ENCODE data around the gene PARK7.
A peak's percentile ranks its signal among the peaks of the same experiment; 100 is the strongest.

Gene PARK7

GRCh38 chr1:8024329-8024728 is 62.8 kb downstream of the PARK7 start:
- no peak for DNase-seq (ENCODE audit: low read depth)

- no peak for DNase-seq (ENCODE audit: low read depth)
Measured at GRCh38 chr1:8025061-8025670, 63.7 kb downstream of the PARK7 start.

DNA sequence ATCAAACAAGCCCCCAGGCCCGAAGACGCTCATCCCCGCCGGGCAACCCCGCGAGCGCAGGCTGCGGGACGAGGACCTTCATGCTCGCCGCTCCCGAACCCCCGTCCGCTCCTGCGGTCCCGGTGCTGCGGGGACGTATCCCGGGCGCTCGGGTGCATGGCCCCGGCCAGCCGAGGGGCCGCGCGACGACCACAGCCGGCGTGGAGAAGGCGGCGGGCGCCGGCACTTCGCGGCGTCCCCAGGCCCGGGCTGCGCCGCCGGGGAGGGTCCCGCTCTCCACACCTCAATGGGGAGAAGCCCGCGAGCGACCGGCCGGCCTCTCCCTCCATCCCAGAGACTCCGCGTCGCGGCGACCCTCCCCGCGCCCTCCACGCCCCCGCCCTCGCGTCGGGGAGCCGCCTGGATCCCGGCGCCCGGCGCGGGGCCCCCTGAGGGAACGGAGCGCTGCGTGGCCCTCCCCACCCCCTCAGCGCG is 64.2 kb downstream of the PARK7 start:
- no peak for DNase-seq (ENCODE audit: low read depth)

- peak; percentile 80 for DNase-seq (ENCODE audit: low read depth)
Measured at GRCh38 chr1:8026153-8026975, 64.9 kb downstream of the PARK7 start, which contains the start of gene ERRFI1. TSS of gene ERRFI1 (minus strand) at chr1:8026309. CDS start at chr1:8015619, 10,690 bp downstream.

GRCh38 chr1:8026976-8027747 is 65.7 kb downstream of the PARK7 start:
- DNase-seq (ENCODE audit: low read depth) = no peak

DNA sequence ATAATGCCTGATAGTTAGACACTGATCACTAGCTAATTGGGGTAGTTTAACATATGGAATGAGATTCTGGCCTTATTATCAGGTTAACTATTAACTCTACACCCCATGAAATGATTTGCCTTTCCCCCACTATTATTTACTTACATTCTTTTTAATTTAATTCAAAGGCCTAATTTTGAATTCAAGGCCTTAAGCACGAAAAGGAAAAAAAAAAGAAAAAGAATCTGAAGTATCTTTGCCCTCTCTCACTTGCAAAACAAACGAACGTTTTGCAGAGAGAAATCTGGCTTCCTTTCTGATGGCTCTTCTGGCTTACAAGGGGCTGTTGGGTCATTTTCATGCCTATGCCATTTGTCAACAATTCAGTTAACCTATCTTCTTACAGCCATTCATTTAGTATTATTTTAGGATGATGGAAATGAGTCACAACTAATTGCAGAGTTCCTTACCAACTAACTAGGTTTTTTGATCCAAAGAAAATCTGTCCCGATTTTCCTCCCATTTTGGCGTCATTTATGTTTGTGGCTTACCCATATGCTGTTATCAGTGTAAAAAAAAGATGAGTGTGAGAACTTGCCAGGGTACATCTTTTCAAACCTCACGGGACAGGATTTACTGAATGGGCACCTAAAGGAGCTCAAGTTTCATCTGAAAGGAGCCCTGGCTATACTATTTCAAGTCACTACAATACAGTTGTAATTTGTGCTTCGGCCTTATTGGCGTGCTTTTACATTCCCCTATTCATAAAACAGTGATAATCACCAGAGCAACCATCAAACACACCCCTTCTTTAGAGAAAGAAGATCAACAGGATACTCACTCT is 66.4 kb downstream of the PARK7 start:
- no peak for DNase-seq (ENCODE audit: low read depth)

DNA sequence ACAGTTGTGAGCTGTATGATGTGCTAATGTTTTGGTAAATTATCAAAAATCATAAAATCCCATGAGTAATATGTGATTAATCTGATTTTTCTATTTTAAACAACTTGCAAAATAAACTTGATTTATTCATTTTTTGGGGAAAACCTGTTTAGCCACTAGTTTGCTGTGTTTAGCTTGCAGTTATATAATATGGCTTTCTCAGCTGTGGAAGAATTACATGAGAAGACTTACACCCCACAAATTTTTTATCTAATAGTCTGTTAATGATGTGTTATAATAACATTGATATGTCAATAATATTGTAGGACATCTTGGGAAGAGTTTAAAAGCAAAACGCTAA is 67.0 kb downstream of the PARK7 start:
- DNase-seq (ENCODE audit: low read depth) = no peak

DNA sequence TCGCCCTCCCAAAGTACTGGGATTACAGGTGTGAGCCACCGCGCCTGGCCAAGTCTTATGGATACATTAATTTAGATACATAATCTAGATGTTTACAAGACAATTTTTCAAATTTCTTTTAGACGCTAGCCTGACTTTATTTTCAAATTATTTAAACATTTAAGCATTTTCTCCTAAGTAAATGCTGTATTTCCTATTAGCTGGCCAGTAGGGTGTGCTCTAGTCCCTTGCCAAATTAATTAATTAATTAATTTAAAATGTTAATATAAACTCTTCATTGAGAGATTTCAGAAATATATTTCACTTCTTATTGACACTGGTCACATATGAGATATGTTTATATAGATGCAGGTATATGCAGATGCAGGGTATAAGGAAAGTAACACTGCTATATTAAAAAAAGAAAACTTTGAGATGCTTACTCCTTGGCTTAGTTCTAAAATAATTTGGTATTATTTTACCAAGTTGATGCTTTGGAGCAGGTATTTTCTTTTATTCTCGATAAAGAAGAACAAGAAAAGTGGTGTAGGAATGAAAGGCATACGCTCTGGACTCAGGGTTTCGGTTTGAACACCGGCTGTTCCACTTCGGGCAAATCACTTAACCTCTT is 69.8 kb downstream of the PARK7 start:
- no peak for DNase-seq (ENCODE audit: low read depth)

DNA sequence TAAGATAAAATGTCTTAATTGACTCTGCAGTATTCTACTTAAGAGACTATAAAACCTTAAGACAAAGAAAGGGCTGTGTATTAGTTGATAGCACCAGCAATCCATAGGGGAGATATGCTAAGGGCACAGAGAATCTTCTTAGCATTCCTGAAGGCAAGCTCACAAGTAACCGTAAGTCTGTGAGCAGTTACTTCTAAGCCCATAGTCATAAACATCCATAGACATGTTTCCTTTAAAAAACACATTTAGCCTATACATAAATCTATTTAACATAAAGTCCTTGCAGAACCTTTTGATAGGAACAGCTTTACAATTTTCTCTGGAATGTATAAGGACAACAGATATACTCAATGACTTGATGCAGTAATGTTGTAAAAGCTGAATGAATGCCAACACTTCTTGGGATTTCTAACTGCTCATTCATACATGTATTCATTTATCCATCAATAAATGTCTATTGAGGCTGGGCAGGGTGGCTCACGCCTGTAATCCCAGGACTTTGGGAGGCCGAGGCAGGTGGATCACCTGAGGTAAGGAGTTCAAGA is 70.9 kb downstream of the PARK7 start:
- no peak for DNase-seq (ENCODE audit: low read depth)

DNA sequence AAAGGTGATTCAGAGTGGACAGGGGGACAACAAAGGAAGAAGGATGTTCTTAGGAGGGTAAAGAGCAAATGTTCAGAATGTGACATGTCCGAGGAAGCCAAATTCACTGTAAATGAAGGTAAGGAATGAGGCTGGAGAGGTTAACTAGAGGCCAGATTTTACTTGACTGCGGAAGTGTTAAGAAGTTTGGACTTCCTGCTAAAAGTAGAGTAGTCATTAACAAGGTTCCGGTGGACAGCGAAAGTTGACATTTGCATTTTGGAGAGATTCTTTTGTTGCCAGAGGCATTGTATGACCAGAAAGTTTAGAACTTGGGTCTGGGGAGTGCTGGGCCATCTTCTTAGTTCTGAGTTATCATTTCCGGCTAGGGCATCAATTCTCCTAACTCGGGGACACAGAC is 71.8 kb downstream of the PARK7 start:
- DNase-seq (ENCODE audit: low read depth) = no peak
